Effector memory CD4-positive, alpha-beta T cell (primary cell): ENCODE measurements around the gene RAD51B.

Experiments used
- DNase-seq, 3 donors: peaks; one replicate each; pipeline ENCODE4 v3.0.0-alpha.2; 2020
- H3K27ac ChIP-seq: 2 replicates; pipeline ENCODE4 v1.7.0; 2013; ENCODE audit warnings: mild to moderate bottlenecking, low read length, moderate library complexity; ENCODE audit not compliant: insufficient read depth, poor library complexity, severe bottlenecking
- H3K27me3 ChIP-seq: replicated peaks from 2 replicates; pipeline ENCODE4 v1.7.0; 2013; ENCODE audit warnings: mild to moderate bottlenecking, low read length; ENCODE audit not compliant: insufficient read depth, control insufficient read depth, poor library complexity, severe bottlenecking
- H3K36me3 ChIP-seq: 2 replicates; pipeline ENCODE4 v1.7.0; 2013; ENCODE audit warnings: mild to moderate bottlenecking, low read length, moderate library complexity; ENCODE audit not compliant: control insufficient read depth, insufficient read depth
- H3K4me1 ChIP-seq: 2 replicates; pipeline ENCODE4 v1.7.0; 2013; ENCODE audit warnings: low read length, mild to moderate bottlenecking; ENCODE audit not compliant: control insufficient read depth, insufficient read depth, poor library complexity, severe bottlenecking
- H3K4me3 ChIP-seq: 2 replicates; pipeline ENCODE4 v1.7.0; 2013; ENCODE audit warnings: low read length, low read depth, mild to moderate bottlenecking; ENCODE audit not compliant: insufficient read depth, poor library complexity, severe bottlenecking
- H3K9me3 ChIP-seq: 2 replicates; pipeline ENCODE4 v1.7.0; 2013; ENCODE audit warnings: mild to moderate bottlenecking, low read length, moderate library complexity; ENCODE audit not compliant: control insufficient read depth

RAD51B gene

GRCh38 chr14:68451696-68452373 lies 632.3 kb downstream of the RAD51B start:
- H3K4me1 ChIP-seq: no peaks in the 10 kb centered on the region
- no peaks in the 10 kb centered on the region for H3K9me3 ChIP-seq
- H3K36me3 ChIP-seq: no peaks in the 10 kb centered on the region
- H3K4me3 ChIP-seq: no peak overlapping the region
- H3K27ac ChIP-seq: no peak overlapping the region
- DNase-seq: no peak
- no peaks in the 10 kb centered on the region for H3K27me3 ChIP-seq

DNA sequence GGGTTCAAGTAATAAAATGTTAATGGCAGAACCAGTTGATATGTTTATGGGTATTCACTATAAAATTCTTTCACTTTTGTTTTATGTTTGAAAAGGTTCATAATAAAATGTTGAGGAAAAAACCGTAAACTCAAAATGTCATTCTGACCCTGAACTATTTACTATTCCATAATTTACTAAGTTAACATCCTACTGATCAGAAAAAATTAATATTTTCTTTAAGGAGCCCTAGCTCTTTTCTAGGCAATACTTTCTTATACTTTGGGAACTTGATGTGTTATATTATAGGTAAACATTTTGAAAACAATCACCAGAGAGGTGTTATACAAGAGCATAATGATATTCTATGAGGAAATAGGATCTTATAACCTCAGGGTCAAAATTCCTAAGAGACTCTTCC lies 638.7 kb downstream of the RAD51B start:
- H3K4me3 ChIP-seq: no peak overlapping the region
- no peaks in the 10 kb centered on the region for H3K9me3 ChIP-seq
- no peaks in the 10 kb centered on the region for H3K36me3 ChIP-seq
- no peaks in the 10 kb centered on the region for H3K27me3 ChIP-seq
- H3K27ac ChIP-seq: no peak overlapping the region
- H3K4me1 ChIP-seq: no peaks in the 10 kb centered on the region
- no peak for DNase-seq

DNA sequence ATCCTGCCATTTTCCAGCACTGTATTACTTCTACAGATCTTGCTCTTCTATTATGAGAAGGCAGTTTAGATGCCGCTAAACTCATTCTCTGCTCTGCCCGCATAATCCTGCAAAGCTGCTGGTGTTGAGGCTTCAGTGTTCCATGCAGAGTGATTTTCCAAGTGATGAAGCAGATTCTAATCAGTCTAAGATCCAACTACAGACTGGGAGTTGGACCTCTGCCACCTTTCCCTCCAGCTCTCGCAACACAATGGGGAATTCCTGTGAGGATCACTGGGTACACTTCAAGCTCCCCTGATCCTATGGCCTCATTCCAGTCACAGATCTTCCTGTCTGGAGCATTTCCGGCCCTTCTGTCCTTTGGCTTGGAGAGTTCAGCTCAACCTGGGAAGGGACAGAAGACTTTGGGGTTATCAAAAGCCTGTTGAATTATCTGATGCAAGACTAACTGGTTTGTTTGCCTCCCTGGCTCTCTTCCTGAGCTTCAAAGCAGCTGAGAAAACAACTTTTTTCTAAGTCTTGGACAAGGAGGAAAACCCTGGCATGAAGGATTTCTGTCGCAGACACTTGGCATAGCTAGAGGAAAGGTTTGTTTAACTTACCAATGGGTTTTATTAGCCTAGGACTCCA lies 639.4 kb downstream of the RAD51B start:
- Histone ChIP-seq H3K4me3 (no peak overlapping the region), H3K27me3 (no peaks in the 10 kb centered on the region), H3K4me1 (no peaks in the 10 kb centered on the region), H3K9me3 (no peaks in the 10 kb centered on the region), H3K36me3 (no peaks in the 10 kb centered on the region), H3K27ac (no peak overlapping the region)
- no peak for DNase-seq

DNA sequence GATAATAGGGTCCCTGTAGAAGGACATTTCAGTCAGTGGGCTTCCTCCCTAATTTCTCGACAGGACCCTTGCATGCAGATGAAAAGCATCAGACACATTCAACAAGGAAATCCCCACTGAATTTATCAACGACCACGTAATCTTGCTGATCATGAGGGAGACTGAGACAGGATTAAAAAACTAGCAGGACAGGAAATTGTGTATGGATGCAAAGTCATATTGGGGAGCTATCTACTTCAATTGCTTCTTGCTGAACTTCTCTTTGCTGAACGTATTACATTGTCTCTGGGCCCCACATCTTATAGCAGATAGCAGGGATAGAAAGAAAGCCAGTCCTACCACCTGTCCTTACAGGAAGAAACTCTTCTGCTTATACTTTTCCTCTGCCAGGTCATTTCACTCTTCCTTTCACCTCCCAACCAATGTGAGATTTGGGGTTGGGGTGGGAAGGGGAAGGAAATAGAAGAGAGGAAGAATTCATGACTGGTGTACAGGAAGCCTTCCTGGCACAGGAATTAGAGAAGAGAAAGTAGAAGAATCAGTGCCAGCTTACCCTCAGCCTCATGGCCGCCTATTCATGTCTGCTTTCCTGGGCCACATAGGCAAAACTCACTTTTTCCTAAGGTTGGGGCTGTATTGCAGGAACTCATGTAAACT lies 640.0 kb downstream of the RAD51B start:
- no peaks in the 10 kb centered on the region for H3K4me1 ChIP-seq
- no peak for DNase-seq
- no peaks in the 10 kb centered on the region for H3K36me3 ChIP-seq
- H3K4me3 ChIP-seq: no peak overlapping the region
- H3K27ac ChIP-seq: no peak overlapping the region
- no peaks in the 10 kb centered on the region for H3K27me3 ChIP-seq
- H3K9me3 ChIP-seq: no peaks in the 10 kb centered on the region

DNA sequence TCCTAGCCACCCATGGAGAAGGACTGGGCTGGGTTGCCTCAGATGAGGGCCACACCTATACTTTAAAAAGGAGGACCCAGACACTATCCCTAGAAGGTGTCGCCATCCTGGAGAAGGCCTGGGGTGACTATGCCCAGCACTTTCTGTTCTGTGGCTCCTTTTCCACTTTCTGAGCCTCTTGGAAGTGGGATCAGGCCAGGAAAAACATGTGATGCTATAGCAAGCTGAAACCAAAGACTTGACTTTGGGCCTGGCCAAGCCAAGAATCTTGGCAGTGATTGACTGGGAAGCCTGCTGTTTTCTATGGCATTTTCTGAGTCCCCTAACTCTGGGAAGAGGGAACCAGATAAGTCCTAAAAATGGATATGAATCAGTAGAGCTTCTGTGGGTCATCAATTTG lies 641.0 kb downstream of the RAD51B start:
- H3K9me3 ChIP-seq: no peaks in the 10 kb centered on the region
- no peak overlapping the region for H3K27ac ChIP-seq
- no peaks in the 10 kb centered on the region for H3K4me1 ChIP-seq
- DNase-seq: no peak
- no peak overlapping the region for H3K4me3 ChIP-seq
- H3K27me3 ChIP-seq: no peaks in the 10 kb centered on the region
- H3K36me3 ChIP-seq: no peaks in the 10 kb centered on the region

DNA sequence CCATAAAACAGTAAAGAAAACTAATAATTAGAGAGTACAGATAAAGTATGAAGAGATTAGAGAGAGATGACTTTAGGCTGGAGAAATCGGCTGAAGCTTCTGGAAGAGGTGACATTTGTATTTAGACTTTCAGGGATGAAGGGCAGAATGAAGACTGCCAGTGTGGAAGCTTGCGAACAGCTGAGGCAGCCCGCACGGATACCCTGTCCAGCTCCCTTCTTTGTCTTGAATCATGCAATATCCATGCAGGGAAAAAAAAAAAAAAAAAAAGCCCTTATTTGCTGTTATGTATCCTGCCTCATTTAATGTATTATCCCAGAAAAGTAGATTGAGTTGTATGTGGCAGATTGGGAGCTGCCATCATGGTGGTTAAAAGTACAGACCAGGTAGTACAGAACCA lies 641.5 kb downstream of the RAD51B start:
- Histone ChIP-seq H3K4me3 (no peak overlapping the region), H3K27ac (no peak overlapping the region), H3K9me3 (no peaks in the 10 kb centered on the region), H3K27me3 (no peaks in the 10 kb centered on the region), H3K36me3 (no peaks in the 10 kb centered on the region), H3K4me1 (no peaks in the 10 kb centered on the region)
- DNase-seq: no peak

- no peaks in the 10 kb centered on the region for H3K9me3 ChIP-seq
- H3K27ac ChIP-seq: no peak overlapping the region
- DNase-seq: no peak
- H3K36me3 ChIP-seq: no peaks in the 10 kb centered on the region
- H3K4me1 ChIP-seq: no peaks in the 10 kb centered on the region
- H3K27me3 ChIP-seq: no peaks in the 10 kb centered on the region
- no peak overlapping the region for H3K4me3 ChIP-seq
Measured at GRCh38 chr14:68462683-68463082, 643.1 kb downstream of the RAD51B start.

- Histone ChIP-seq H3K4me1 (peaks cover under 1% of the 10 kb centered on the region), H3K9me3 (no peaks in the 10 kb centered on the region), H3K27ac (no peak overlapping the region), H3K27me3 (no peaks in the 10 kb centered on the region), H3K4me3 (no peak overlapping the region), H3K36me3 (no peaks in the 10 kb centered on the region)
- no peak for DNase-seq
Measured at GRCh38 chr14:68463299-68463698, 643.7 kb downstream of the RAD51B start.

DNA sequence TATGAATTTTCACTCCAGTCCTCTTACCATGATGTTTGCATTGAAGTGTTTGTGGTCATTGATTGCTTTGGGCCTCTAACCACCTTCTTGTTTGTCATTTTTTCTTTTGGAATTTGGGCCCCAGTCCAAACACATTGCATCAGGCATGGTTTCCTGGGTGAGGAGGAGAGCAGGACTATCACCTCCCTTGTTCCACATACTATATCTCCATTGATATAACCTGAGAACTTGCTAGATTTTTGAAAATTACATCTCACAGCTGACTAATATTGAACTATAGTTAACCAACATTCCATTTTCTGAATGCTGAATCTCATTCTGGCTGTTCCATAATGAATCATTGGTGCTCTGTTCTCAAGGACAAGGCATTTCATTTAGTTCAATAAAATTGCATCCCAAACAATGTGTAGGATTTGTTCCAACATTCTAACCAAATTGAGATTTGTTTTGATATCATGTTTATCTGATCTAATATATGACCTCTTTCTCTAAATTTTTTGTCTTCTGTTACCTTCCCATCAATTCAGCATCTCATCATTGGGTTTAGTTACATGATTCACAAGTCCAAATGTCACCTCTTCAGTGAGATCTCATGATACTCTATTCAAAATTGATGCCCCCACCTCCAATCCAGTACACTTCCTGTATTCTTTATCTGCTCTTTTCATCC lies 644.3 kb downstream of the RAD51B start:
- Histone ChIP-seq H3K27ac (no peak overlapping the region), H3K9me3 (no peaks in the 10 kb centered on the region), H3K27me3 (no peaks in the 10 kb centered on the region), H3K36me3 (no peaks in the 10 kb centered on the region), H3K4me3 (no peak overlapping the region), H3K4me1 (peaks cover 6% of the 10 kb centered on the region)
- no peak for DNase-seq

GRCh38 chr14:68464711-68465110 lies 645.1 kb downstream of the RAD51B start:
- H3K4me1 ChIP-seq: peaks cover 7% of the 10 kb centered on the region
- no peaks in the 10 kb centered on the region for H3K9me3 ChIP-seq
- H3K27ac ChIP-seq: no peak overlapping the region
- DNase-seq: no peak
- H3K27me3 ChIP-seq: no peaks in the 10 kb centered on the region
- H3K36me3 ChIP-seq: no peaks in the 10 kb centered on the region
- no peak overlapping the region for H3K4me3 ChIP-seq
